H1 (cell line): ENCODE measurements around the gene NBPF3. TPM values are rescaled to one million over a fixed set of nuclear protein-coding genes. Genes with fewer than 3 reads are reported as not detected.

Experiments
- PHF8 ChIP-seq: fragments of 200-600 bp; sonication (generic); conservative IDR thresholded peaks from 2 replicates; pipeline ENCODE4 v1.7.1; 2012; ENCODE audit warnings: low read depth, mild to moderate bottlenecking, inconsistent platforms, low read length, moderate library complexity
- polyA plus RNA-seq, 7 experiments: library from polyadenylated mRNA; depleted of rRNA in 3 of 7; stranded (reverse) in 5 of 7; unstranded in 2 of 7; fragments of >200 nt in 5 of 7; fragments of 200-250 nt in 2 of 7; gene quantifications; 1 replicate in 5 of 7; 2 replicates in 1 of 7; 4 replicates in 1 of 7; pipeline versions ENCODE4 v1.2.1 to v1.2.3, GENCODE V29; 2011 to 2013; ENCODE audit warnings: missing spikeins in 2 of 7, mixed read lengths in 2 of 7
- total RNA-seq: library from RNA; stranded (reverse); fragmentation: NEBNext Ultra II Directional; extraction: Animal tissue kit (Norgen Biotek cat#: 25700); gene quantifications from 2 replicates; pipeline ENCODE4 v1.2.1, GENCODE V29; 2021
- TF ChIP-seq, protein P1 (sequence below): fragments of 300-600 bp; sonication (generic); IDR thresholded peaks from 2 replicates; pipeline ENCODE4 v1.7.1; 2012; ENCODE audit warnings: low read length, moderate library complexity, mild to moderate bottlenecking, inconsistent platforms; ENCODE audit not compliant: insufficient replicate concordance

Gene NBPF3
- total and polyA plus RNA-seq, 2 of the 8 experiments (the other 6 are each of a cell fraction or from before 2014, with no cell fraction given), result 3.8 to 4.3 TPM

DNA sequence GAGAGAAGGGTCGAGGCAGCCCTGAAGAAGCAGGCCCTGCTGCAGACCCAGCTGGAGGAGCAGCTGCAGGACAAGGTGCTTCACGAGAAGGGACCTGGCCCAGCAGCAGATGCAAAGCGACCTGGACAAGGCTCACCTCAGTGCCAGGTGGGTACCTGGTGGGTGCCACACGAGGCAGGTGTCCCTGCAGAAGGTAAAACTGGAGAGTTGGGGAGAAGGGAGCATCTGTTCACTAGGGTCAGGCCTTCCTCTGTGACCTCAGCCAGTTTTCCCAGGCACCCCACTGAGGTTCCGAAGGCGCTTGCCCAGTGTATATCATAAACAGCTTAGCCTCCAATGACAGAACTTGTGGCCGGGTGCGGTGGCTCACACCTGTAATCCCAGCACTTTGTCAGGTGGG is 5.5 kb upstream of the NBPF3 start (continued):
- TF ChIP-seq, protein P1, sequence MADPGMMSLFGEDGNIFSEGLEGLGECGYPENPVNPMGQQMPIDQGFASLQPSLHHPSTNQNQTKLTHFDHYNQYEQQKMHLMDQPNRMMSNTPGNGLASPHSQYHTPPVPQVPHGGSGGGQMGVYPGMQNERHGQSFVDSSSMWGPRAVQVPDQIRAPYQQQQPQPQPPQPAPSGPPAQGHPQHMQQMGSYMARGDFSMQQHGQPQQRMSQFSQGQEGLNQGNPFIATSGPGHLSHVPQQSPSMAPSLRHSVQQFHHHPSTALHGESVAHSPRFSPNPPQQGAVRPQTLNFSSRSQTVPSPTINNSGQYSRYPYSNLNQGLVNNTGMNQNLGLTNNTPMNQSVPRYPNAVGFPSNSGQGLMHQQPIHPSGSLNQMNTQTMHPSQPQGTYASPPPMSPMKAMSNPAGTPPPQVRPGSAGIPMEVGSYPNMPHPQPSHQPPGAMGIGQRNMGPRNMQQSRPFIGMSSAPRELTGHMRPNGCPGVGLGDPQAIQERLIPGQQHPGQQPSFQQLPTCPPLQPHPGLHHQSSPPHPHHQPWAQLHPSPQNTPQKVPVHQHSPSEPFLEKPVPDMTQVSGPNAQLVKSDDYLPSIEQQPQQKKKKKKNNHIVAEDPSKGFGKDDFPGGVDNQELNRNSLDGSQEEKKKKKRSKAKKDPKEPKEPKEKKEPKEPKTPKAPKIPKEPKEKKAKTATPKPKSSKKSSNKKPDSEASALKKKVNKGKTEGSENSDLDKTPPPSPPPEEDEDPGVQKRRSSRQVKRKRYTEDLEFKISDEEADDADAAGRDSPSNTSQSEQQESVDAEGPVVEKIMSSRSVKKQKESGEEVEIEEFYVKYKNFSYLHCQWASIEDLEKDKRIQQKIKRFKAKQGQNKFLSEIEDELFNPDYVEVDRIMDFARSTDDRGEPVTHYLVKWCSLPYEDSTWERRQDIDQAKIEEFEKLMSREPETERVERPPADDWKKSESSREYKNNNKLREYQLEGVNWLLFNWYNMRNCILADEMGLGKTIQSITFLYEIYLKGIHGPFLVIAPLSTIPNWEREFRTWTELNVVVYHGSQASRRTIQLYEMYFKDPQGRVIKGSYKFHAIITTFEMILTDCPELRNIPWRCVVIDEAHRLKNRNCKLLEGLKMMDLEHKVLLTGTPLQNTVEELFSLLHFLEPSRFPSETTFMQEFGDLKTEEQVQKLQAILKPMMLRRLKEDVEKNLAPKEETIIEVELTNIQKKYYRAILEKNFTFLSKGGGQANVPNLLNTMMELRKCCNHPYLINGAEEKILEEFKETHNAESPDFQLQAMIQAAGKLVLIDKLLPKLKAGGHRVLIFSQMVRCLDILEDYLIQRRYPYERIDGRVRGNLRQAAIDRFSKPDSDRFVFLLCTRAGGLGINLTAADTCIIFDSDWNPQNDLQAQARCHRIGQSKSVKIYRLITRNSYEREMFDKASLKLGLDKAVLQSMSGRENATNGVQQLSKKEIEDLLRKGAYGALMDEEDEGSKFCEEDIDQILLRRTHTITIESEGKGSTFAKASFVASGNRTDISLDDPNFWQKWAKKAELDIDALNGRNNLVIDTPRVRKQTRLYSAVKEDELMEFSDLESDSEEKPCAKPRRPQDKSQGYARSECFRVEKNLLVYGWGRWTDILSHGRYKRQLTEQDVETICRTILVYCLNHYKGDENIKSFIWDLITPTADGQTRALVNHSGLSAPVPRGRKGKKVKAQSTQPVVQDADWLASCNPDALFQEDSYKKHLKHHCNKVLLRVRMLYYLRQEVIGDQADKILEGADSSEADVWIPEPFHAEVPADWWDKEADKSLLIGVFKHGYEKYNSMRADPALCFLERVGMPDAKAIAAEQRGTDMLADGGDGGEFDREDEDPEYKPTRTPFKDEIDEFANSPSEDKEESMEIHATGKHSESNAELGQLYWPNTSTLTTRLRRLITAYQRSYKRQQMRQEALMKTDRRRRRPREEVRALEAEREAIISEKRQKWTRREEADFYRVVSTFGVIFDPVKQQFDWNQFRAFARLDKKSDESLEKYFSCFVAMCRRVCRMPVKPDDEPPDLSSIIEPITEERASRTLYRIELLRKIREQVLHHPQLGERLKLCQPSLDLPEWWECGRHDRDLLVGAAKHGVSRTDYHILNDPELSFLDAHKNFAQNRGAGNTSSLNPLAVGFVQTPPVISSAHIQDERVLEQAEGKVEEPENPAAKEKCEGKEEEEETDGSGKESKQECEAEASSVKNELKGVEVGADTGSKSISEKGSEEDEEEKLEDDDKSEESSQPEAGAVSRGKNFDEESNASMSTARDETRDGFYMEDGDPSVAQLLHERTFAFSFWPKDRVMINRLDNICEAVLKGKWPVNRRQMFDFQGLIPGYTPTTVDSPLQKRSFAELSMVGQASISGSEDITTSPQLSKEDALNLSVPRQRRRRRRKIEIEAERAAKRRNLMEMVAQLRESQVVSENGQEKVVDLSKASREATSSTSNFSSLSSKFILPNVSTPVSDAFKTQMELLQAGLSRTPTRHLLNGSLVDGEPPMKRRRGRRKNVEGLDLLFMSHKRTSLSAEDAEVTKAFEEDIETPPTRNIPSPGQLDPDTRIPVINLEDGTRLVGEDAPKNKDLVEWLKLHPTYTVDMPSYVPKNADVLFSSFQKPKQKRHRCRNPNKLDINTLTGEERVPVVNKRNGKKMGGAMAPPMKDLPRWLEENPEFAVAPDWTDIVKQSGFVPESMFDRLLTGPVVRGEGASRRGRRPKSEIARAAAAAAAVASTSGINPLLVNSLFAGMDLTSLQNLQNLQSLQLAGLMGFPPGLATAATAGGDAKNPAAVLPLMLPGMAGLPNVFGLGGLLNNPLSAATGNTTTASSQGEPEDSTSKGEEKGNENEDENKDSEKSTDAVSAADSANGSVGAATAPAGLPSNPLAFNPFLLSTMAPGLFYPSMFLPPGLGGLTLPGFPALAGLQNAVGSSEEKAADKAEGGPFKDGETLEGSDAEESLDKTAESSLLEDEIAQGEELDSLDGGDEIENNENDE, result no peak
- TF ChIP-seq PHF8, result no peak
